ENCODE measurements around the gene ATG13.

DNA sequence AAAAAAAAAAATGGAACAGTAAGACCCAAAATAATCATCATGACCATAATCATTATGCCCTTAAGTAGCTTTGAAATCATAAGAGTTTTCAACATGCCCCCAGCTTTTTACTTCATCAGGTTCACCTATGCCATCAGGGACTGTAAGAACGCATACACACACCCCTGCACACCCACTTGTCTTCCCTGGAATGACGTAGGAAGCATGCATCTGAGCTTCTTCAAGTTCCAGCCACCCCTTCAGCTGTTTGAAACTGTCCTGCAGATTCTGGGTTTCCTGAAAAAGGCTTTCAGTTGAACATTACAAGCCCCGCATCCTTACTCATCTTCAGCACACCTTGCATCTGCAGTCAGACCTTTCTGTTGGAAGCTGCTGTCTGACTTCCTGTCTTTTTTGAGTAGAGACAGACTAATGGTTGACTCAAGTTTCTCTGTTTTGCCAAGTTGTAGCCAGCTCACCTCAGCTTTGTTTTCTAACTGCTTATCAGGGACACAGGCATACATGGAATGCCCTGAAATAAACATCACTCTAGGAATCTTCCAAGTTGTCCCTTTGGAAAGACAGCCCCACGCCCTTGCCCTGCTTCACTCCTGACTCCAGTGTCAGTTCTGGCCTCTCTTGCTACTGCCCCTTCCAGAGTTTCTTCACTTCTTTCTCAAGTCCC lies 46.1 kb downstream of the ATG13 start:
- TF ChIP-seq CREB1 (IDR thresholded peaks at IDR 0.05; ENCODE audit: low read depth) = no peak
- no peak for TF ChIP-seq FOXM1 (IDR thresholded peaks at IDR 0.05; ENCODE audit: borderline replicate concordance, low read depth)
- TF ChIP-seq CEBPB (IDR thresholded peaks at IDR 0.05) = no peak
- no peak for TF ChIP-seq TAF1 (IDR thresholded peaks at IDR 0.05; ENCODE audit: low read depth)
- no peak for TF ChIP-seq ZBTB7A (IDR thresholded peaks at IDR 0.05; ENCODE audit: low read depth)
